ENCODE data around the gene PAMR1.

DNA sequence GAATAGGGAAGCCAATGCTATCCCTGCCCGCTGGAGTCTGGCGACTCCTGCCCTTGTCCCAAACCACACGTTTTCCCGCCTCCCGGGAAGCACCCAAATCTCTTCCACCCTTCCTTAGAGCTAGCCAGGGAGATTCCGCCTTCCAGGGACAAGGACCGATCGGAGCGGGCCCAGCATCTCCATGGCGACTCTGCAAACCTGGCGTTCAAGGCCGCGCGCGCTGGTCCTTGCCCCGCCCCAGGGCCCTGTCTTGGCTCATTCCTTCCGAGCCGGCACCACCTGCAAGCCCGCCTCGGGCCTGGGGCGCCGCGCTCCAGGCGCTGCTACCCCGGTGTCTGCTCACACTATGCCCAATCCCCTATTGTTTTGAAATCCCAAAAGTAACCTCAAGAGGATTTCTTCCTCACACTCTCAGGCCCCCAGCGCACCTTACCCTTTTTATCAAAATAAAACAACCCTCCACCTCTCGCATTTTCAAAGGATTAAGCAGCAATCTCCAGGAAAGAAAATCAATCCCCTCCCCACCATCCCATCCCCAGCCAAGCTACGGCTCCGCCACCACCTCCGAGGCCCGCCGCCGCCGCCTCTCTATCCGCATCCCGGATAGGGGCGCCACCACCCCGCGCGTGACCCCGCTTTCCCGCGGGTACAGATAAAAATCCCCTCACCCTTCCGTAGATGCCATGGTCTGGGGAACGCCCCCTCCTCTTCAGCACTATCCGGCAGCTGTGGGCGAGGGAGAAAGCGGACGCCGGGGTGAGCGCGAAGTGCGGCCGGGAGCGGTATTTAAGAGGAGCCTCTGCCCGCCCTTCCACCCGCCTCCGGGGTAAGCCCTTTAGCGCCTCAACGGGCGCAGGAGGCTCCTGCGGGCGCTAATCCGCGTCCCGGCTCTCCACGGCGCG lies 106.9 kb downstream of the PAMR1 start:
- TF ChIP-seq, protein P1, sequence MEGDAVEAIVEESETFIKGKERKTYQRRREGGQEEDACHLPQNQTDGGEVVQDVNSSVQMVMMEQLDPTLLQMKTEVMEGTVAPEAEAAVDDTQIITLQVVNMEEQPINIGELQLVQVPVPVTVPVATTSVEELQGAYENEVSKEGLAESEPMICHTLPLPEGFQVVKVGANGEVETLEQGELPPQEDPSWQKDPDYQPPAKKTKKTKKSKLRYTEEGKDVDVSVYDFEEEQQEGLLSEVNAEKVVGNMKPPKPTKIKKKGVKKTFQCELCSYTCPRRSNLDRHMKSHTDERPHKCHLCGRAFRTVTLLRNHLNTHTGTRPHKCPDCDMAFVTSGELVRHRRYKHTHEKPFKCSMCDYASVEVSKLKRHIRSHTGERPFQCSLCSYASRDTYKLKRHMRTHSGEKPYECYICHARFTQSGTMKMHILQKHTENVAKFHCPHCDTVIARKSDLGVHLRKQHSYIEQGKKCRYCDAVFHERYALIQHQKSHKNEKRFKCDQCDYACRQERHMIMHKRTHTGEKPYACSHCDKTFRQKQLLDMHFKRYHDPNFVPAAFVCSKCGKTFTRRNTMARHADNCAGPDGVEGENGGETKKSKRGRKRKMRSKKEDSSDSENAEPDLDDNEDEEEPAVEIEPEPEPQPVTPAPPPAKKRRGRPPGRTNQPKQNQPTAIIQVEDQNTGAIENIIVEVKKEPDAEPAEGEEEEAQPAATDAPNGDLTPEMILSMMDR (IDR thresholded peaks at IDR 0.05) = no peak
- TF ChIP-seq POLR2AphosphoS5 (IDR thresholded peaks at IDR 0.05) (no peak), POLR2A (IDR thresholded peaks at IDR 0.05) (no peak)

All from gastroesophageal sphincter (tissue), 3 donors.